GM23338 (cell line): ENCODE data around the gene MFAP5. TPM values are rescaled to one million over a fixed set of nuclear protein-coding genes. Genes with fewer than 3 reads are reported as not detected.

Experiments used
- CREB1 ChIP-seq: fragments of 250-450 bp; sonication (Bioruptor Pico); IDR thresholded peaks from 2 replicates; pipeline ENCODE4 v1.5.0; 2020; ENCODE audit warnings: low read depth, mild to moderate bottlenecking, moderate library complexity
- CTCF ChIP-seq, 2 experiments: fragments of 200-600 bp in 1 of 2; sonication (generic) in 1 of 2; conservative IDR thresholded peaks; 2 replicates each; pipeline versions ENCODE4 v1.5.1 to v1.6.1; 2016 to 2017; ENCODE audit warnings: antibody characterized with exemption in 2 of 2, low read depth in 2 of 2, mild to moderate bottlenecking in 2 of 2, moderate library complexity in 1 of 2
- ETS1 ChIP-seq: IDR thresholded peaks from 2 replicates; pipeline ENCODE4 v1.6.1; 2016; ENCODE audit warnings: antibody characterized with exemption
- JUNB ChIP-seq: IDR thresholded peaks from one replicate; pipeline ENCODE4 v1.6.1; 2016; ENCODE audit warnings: antibody characterized with exemption; ENCODE audit not compliant: unreplicated experiment
- POLR2AphosphoS5 ChIP-seq: IDR thresholded peaks from 2 replicates; pipeline ENCODE4 v1.6.1; 2016; ENCODE audit warnings: antibody characterized with exemption, low read depth
- STAT1 ChIP-seq: IDR thresholded peaks from one replicate; pipeline ENCODE4 v1.6.1; 2016; ENCODE audit warnings: antibody characterized with exemption; ENCODE audit not compliant: unreplicated experiment
- ZNF114 ChIP-seq: fragments of 250-450 bp; sonication (Bioruptor Pico); IDR thresholded peaks from 2 replicates; pipeline ENCODE4 v1.5.0; 2020; ENCODE audit warnings: mild to moderate bottlenecking, moderate library complexity
- ZNF331 ChIP-seq: fragments of 250-450 bp; sonication (Bioruptor Pico); IDR thresholded peaks from 2 replicates; pipeline ENCODE4 v1.5.0; 2020; ENCODE audit warnings: low read depth, mild to moderate bottlenecking, moderate library complexity
- ZNF462 ChIP-seq: fragments of 250-450 bp; sonication (Bioruptor Pico); IDR thresholded peaks from 2 replicates; pipeline ENCODE4 v1.5.0; 2020; ENCODE audit warnings: mild to moderate bottlenecking, moderate library complexity
- polyA plus RNA-seq: library from polyadenylated mRNA; unstranded; fragments of >200 nt; fragmentation: Nextera tagmentation; extraction: Ambion mirVana; gene quantifications from 2 replicates; pipeline ENCODE4 v1.2.1, GENCODE V29; 2016
- total RNA-seq: library from RNA; depleted of rRNA; stranded (reverse); fragments of >200 nt; shearing (Covaris generic); gene quantifications from 2 replicates; pipeline ENCODE4 v1.2.3, GENCODE V29; 2014

MFAP5 gene
- total and polyA plus RNA-seq, 2 experiments from 2014 or later = 0.68 to 0.90 TPM

GRCh38 chr12:8636581-8636980 lies 26.0 kb downstream of the MFAP5 start (continued):
- TF ChIP-seq ZNF462 (CRISPR knock-in tag) = no peak
- TF ChIP-seq ETS1 = no peak
- no peak for TF ChIP-seq CTCF (conservative IDR thresholded peaks at IDR 0.05; ENCODE audit: low read depth in 2 of 2)
- TF ChIP-seq JUNB = no peak
- TF ChIP-seq ZNF331 (CRISPR knock-in tag) = no peak
- TF ChIP-seq ZNF114 (CRISPR knock-in tag) = no peak
- no peak for TF ChIP-seq CREB1 (CRISPR knock-in tag)
- no peak for TF ChIP-seq STAT1
- no peak for TF ChIP-seq POLR2AphosphoS5
